Endodermal cell (in vitro differentiated cells): ENCODE results near the gene CWH43. TPM values are rescaled to one million over a fixed set of nuclear protein-coding genes. Genes with fewer than 3 reads are reported as not detected.

ENCODE experiments used
- DNase-seq: peaks from one replicate; pipeline ENCODE4 v3.0.0-alpha.2; 2017
- H3K27ac ChIP-seq: 2 replicates; pipeline ENCODE4 v1.5.1; 2013; ENCODE audit warnings: mild to moderate bottlenecking, low read depth, low read length, moderate library complexity
- H3K27me3 ChIP-seq: 2 replicates; pipeline ENCODE4 v1.6.1; 2013; ENCODE audit warnings: mild to moderate bottlenecking, low read length, moderate library complexity; ENCODE audit not compliant: insufficient read depth, control insufficient read depth, poor library complexity, severe bottlenecking
- H3K36me3 ChIP-seq: 2 replicates; pipeline ENCODE4 v1.7.0; 2013; ENCODE audit warnings: mild to moderate bottlenecking, low read length, moderate library complexity; ENCODE audit not compliant: control insufficient read depth, insufficient read depth
- H3K4me1 ChIP-seq: one replicate; pipeline ENCODE4 v1.7.0; 2013; ENCODE audit warnings: low read length; ENCODE audit not compliant: control insufficient read depth, insufficient read depth
- H3K4me3 ChIP-seq: 2 replicates; pipeline ENCODE4 v1.5.1; 2013; ENCODE audit warnings: mild to moderate bottlenecking, low read length, moderate library complexity
- H3K9ac ChIP-seq: 2 replicates; pipeline ENCODE4 v1.6.1; 2013; ENCODE audit warnings: mild to moderate bottlenecking, low read length, moderate library complexity; ENCODE audit not compliant: poor library complexity, severe bottlenecking; ENCODE audit errors: extremely low read depth
- H3K9me3 ChIP-seq: 2 replicates; pipeline ENCODE4 v1.6.1; 2013; ENCODE audit warnings: mild to moderate bottlenecking, low read length, moderate library complexity; ENCODE audit not compliant: control insufficient read depth
- H3K27ac Mint-ChIP-seq: 2 replicates; pipeline ENCODE4 v1.8.0; 2020; ENCODE audit warnings: mixed read lengths
- H3K27me3 Mint-ChIP-seq: 2 replicates; pipeline ENCODE4 v1.8.0; 2021; ENCODE audit warnings: mild to moderate bottlenecking, mixed read lengths; ENCODE audit not compliant: insufficient read depth
- H3K36me3 Mint-ChIP-seq: 2 replicates; pipeline ENCODE4 v1.8.0; 2020; ENCODE audit warnings: low read depth, mixed read lengths
- H3K4me1 Mint-ChIP-seq: 2 replicates; pipeline ENCODE4 v1.8.0; 2020; ENCODE audit warnings: mixed read lengths
- H3K4me3 Mint-ChIP-seq: 2 replicates; pipeline ENCODE4 v1.8.0; 2020; ENCODE audit warnings: mild to moderate bottlenecking, moderate library complexity, mixed read lengths
- H3K9me3 Mint-ChIP-seq: 2 replicates; pipeline ENCODE4 v1.8.0; 2020; ENCODE audit warnings: mild to moderate bottlenecking, mixed read lengths
- CTCF ChIP-seq: fragments of 200-600 bp; sonication (generic); conservative IDR thresholded peaks from 2 replicates; pipeline ENCODE4 v1.5.0; 2021; ENCODE audit warnings: antibody characterized with exemption, mild to moderate bottlenecking
- WGBS, 2 experiments: methylation state at CpG; one replicate each; pipeline versions ENCODE4 v1.1.5 to v1.1.7; 2013; ENCODE audit warnings: missing lambda C conversion rate in 2 of 2, mixed read lengths in 1 of 2; ENCODE audit not compliant: insufficient coverage in 1 of 2, insufficient read length in 1 of 2; 5-methylcytosine and 5-hydroxymethylcytosine counted together
- total RNA-seq, 2 donors: library from RNA; stranded (reverse); fragmentation: NEBNext Ultra II Directional in 1 of 2; extraction: Animal tissue kit (Norgen Biotek cat#: 25700) in 1 of 2; gene quantifications; 2 replicates in 1 of 2; 3 replicates in 1 of 2; pipeline ENCODE4 v1.2.1, GENCODE V29; 2021

The CWH43 gene
- total RNA-seq, 2 donors from 2014 or later: not detected

DNA sequence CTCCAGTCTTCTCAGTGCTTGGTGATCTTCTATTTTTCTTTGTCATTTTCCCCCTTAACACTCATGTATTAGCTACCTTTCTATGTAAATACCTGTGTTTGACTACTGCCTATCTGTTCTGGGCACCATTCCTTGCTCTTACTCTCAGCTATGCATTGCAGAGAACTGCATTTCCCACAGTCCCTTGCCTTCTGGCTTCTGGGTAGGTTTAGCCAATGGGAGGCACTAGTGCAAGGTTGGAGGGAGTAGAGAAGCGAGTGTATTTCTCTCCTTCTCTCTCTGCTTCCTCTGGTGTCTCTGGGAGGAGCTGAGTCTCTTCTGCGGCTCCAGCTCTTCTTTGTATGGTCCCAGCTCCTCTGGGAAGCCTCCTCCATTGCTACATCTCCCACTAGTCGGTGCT, 50.5 kb downstream of the CWH43 start:
- peaks cover 56% of the 10 kb centered on the region for H3K9me3 ChIP-seq
- Mint-ChIP-seq H3K4me1 (no peaks in the 10 kb centered on the region), H3K27me3 (no peaks in the 10 kb centered on the region), H3K27ac (no peak overlapping the region), H3K9me3 (peaks cover 66% of the 10 kb centered on the region), H3K4me3 (no peak overlapping the region), H3K36me3 (no peaks in the 10 kb centered on the region)
- H3K27me3 ChIP-seq: no peaks in the 10 kb centered on the region
- H3K9ac ChIP-seq: no peak overlapping the region
- H3K4me1 ChIP-seq: no peaks in the 10 kb centered on the region
- H3K27ac ChIP-seq: no peak overlapping the region
- TF ChIP-seq CTCF: no peak
- no peak for DNase-seq
- 20 to 40% methylated on average over 1 to 3 of the region's 3 CpGs for WGBS, 2 experiments
- H3K4me3 ChIP-seq: no peak overlapping the region
- H3K36me3 ChIP-seq: no peaks in the 10 kb centered on the region

- Histone ChIP-seq H3K4me1 (no peaks in the 10 kb centered on the region), H3K36me3 (no peaks in the 10 kb centered on the region), H3K27me3 (no peaks in the 10 kb centered on the region), H3K27ac (no peak overlapping the region), H3K9me3 (peaks cover 41% of the 10 kb centered on the region), H3K4me3 (no peak overlapping the region), H3K9ac (no peak overlapping the region)
- no peaks in the 10 kb centered on the region for H3K4me1 Mint-ChIP-seq
- no peak overlapping the region for H3K27ac Mint-ChIP-seq
- no peak overlapping the region for H3K4me3 Mint-ChIP-seq
- no peak for DNase-seq
- TF ChIP-seq CTCF: no peak
- 0 to 64% methylated on average over 1 to 3 of the region's 3 CpGs for WGBS, 2 experiments
- H3K27me3 Mint-ChIP-seq: no peaks in the 10 kb centered on the region
- no peaks in the 10 kb centered on the region for H3K36me3 Mint-ChIP-seq
- H3K9me3 Mint-ChIP-seq: peaks cover 55% of the 10 kb centered on the region
Observed at GRCh38 chr4:49044270-49044669, 58.2 kb downstream of the CWH43 start.

DNA sequence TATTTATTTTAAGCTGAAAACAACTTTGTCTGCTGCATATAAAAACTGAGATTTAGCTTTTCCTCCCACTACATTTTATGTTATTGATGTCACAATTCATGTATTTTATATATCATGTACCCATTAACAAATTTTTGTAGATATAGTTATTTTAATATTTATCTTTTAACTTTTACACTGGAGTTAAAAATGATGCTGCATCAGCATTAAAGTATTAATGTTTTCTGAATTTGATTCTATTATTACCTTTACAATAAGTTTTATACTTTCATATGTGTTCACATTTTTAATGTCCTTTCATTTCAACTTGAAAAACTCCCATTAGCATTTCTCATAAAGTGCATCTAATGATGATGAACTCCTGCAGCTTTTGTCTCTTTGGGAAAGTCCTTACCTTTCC, 72.2 kb downstream of the CWH43 start:
- peaks cover 72% of the 10 kb centered on the region for H3K9me3 Mint-ChIP-seq
- Histone ChIP-seq H3K36me3 (no peaks in the 10 kb centered on the region), H3K9me3 (peaks cover 78% of the 10 kb centered on the region), H3K4me3 (no peak overlapping the region), H3K4me1 (no peaks in the 10 kb centered on the region), H3K27me3 (no peaks in the 10 kb centered on the region), H3K27ac (no peak overlapping the region), H3K9ac (no peak overlapping the region)
- TF ChIP-seq CTCF: no peak
- no peak overlapping the region for H3K4me3 Mint-ChIP-seq
- H3K27ac Mint-ChIP-seq: no peak overlapping the region
- no peak for DNase-seq
- H3K27me3 Mint-ChIP-seq: no peaks in the 10 kb centered on the region
- no peaks in the 10 kb centered on the region for H3K36me3 Mint-ChIP-seq
- no peaks in the 10 kb centered on the region for H3K4me1 Mint-ChIP-seq
